GM10847 (cell line): Measurements from ENCODE around the gene HCRT.

Experiments
- POLR2A ChIP-seq: IDR thresholded peaks from 2 replicates; pipeline ENCODE4 v1.6.1; 2011; ENCODE audit not compliant: insufficient read length; ENCODE audit errors: extremely low read depth

Gene HCRT

GRCh38 chr17:42185621-42185930 lies 324 bp upstream of the HCRT start:
- no peak for TF ChIP-seq POLR2A

GRCh38 chr17:42183741-42184711 lies 1.2 kb downstream of the HCRT start:
- TF ChIP-seq POLR2A, result peak; percentile 71

GRCh38 chr17:42182927-42183734 lies 2.1 kb downstream of the HCRT start:
- TF ChIP-seq POLR2A, result no peak

GRCh38 chr17:42181851-42182207 lies 3.4 kb downstream of the HCRT start:
- TF ChIP-seq POLR2A, result no peak

- TF ChIP-seq POLR2A, result no peak
Measured at GRCh38 chr17:42180922-42181850, 4.1 kb downstream of the HCRT start, which contains the start of gene KCNH4. Gene KCNH4 (minus strand): TSS chr17:42181142. CDS start chr17:42180945, 197 bp downstream.

- TF ChIP-seq POLR2A, result no peak
Measured at GRCh38 chr17:42180411-42180921, 4.8 kb downstream of the HCRT start.

- TF ChIP-seq POLR2A, result no peak
Measured at GRCh38 chr17:42179911-42180410, 5.3 kb downstream of the HCRT start.

- no peak for TF ChIP-seq POLR2A
Measured at GRCh38 chr17:42179335-42179734, 5.9 kb downstream of the HCRT start.

- no peak for TF ChIP-seq POLR2A
Measured at GRCh38 chr17:42178817-42179216, 6.4 kb downstream of the HCRT start.

- TF ChIP-seq POLR2A, result no peak
Measured at GRCh38 chr17:42177684-42178083, 7.6 kb downstream of the HCRT start.

- TF ChIP-seq POLR2A, result no peak
Measured at GRCh38 chr17:42174126-42174783, 11.0 kb downstream of the HCRT start.

- no peak for TF ChIP-seq POLR2A
Measured at GRCh38 chr17:42171831-42172230, 13.4 kb downstream of the HCRT start.

- no peak for TF ChIP-seq POLR2A
Measured at GRCh38 chr17:42169351-42169750, 15.9 kb downstream of the HCRT start.

- TF ChIP-seq POLR2A, result no peak
Measured at GRCh38 chr17:42167807-42168206, 17.4 kb downstream of the HCRT start.

- no peak for TF ChIP-seq POLR2A
Measured at GRCh38 chr17:42166196-42166763, 19.0 kb downstream of the HCRT start.
